MG63 (cell line): ENCODE data around the gene AGAP3. TPM values are rescaled to one million over a fixed set of nuclear protein-coding genes. Genes with fewer than 3 reads are reported as not detected.

Experiments
- DNase-seq: peaks from one replicate; pipeline ENCODE4 v3.0.0-alpha.2; 2020
- H3K27me3 ChIP-seq: fragments of 250-450 bp; sonication (Bioruptor Pico); 2 replicates; pipeline ENCODE4 v1.5.1; 2020; ENCODE audit warnings: mild to moderate bottlenecking, moderate library complexity
- H3K36me3 ChIP-seq: fragments of 250-450 bp; sonication (Bioruptor Pico); 2 replicates; pipeline ENCODE4 v1.5.1; 2020; ENCODE audit warnings: mild to moderate bottlenecking, moderate library complexity
- H3K4me3 ChIP-seq: fragments of 250-450 bp; sonication (Bioruptor Pico); 2 replicates; pipeline ENCODE4 v1.5.1; 2020; ENCODE audit warnings: mild to moderate bottlenecking, moderate library complexity
- H3K9me3 ChIP-seq: fragments of 250-450 bp; sonication (Bioruptor Pico); 2 replicates; pipeline ENCODE4 v1.5.1; 2020; ENCODE audit warnings: mild to moderate bottlenecking, moderate library complexity
- total RNA-seq: library from RNA; depleted of rRNA; stranded (reverse); fragments of >200 nt; shearing (Covaris generic); gene quantifications from 2 replicates; pipeline ENCODE4 v1.2.3, GENCODE V29; 2014; ENCODE audit warnings: low replicate concordance

The AGAP3 gene
- total RNA-seq, 1 experiment from 2014 or later: 35.1 TPM

DNA sequence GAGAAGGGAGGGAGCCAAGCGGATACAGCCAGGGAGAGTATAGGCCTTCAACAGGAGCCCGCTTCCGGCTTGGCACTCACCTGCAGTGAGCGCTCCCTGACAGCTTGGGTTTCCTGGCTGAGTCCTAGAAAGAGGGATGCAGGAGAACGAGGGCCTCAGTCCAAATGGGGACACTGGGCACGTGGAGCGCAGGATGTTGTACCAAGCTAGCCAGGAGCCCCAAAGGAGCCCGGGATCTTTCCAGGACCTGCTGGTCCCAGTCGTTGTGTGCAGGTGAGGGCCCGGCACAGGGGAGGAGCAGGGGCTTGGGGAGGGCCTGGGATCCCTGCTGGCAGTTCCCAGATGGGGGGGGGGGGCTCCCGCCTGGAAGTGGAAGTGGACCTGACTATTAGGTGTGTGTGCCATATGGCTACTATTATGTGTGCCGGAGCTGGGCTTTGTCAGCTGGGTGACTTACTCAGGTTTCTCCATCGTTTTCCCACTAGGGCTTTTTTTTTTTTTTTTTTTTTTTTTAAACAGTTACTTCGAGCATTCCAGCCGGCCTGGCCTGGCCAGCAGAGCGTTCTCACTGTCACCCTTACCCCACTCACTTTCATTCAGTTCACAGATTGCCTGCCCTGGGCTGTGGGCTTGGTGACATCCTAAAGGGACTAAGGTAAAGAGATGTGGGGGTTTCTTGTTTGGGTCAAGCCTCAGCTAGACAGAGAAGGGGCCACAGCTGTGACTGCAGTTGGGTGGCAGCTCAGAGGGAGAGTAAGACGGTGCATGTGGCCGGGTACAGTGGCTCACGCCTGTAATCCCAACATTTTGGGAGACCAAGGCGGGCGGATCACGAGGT is 3.8 kb downstream of the AGAP3 start:
- Histone ChIP-seq H3K27me3 (no peaks in the 10 kb centered on the region), H3K4me3 (no peak overlapping the region), H3K9me3 (no peaks in the 10 kb centered on the region), H3K36me3 (peaks cover 8% of the 10 kb centered on the region)
- DNase-seq: no peak

DNA sequence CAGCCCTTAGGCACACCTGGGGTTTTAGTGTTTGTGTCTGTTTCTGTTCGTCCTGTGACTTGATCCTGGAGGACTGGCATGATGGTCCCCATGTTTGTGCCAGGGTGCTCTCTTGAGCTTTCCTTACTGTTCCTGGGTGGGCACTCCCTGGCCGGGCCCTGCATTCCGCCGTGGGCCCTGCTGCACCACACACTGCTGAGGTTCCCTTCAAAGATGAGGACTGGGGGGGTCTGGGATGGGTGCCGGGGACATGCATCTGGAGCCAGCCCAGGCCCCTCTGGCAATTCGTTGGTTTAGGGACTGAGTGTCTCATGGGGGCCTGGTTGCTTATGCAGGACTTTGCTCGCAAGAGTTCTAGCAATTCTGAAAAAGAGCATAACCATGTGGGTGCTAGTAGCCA is 4.7 kb downstream of the AGAP3 start:
- Histone ChIP-seq H3K9me3 (no peaks in the 10 kb centered on the region), H3K4me3 (no peak overlapping the region)

DNA sequence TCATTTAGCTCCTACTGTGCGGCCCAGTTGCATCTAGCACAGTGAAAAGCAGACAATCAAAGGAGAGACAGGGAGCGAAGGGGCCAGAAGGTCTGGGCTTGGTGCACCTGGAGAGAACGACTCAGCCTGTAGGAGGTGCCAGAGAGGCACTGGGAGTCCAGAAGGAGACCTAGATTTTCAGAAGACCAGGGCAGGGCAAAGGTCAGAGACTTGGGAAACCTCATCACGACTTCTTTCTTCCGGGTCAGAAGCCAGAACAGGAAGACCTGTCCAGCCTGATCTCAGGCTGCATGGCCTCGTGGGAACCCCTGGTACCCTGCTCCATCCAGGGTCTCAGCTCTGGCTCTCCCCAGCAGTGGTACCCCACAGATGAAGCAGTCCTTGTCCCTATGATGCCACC is 5.2 kb downstream of the AGAP3 start:
- DNase-seq: no peak
- Histone ChIP-seq H3K4me3 (no peak overlapping the region), H3K9me3 (no peaks in the 10 kb centered on the region), H3K27me3 (no peaks in the 10 kb centered on the region), H3K36me3 (peaks cover 8% of the 10 kb centered on the region)

More for the DNA sequence above, 4.7 kb downstream of the AGAP3 start:
- H3K36me3 ChIP-seq: peaks cover 8% of the 10 kb centered on the region
- no peak for DNase-seq
- no peaks in the 10 kb centered on the region for H3K27me3 ChIP-seq

DNA sequence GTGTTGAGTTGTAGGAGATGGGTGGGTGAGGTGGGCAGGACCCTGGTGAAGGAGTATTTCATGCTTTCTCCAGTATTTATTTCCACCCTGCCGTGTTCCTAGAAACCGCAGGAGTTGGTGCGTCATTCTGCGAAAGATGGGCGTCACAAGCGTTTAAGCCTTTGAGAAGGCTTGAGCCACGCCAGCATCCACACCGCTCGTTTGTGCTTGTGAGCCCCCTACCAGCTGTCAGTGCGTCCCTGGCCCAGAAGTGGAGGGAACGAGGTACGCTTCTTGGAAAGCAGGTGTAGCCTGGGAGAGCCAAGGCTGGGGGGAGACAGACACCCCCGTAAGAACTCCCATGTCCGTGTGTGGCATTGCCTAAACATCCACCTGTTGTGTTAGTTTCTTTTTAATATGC is 5.7 kb downstream of the AGAP3 start:
- Histone ChIP-seq H3K9me3 (no peaks in the 10 kb centered on the region), H3K4me3 (no peak overlapping the region), H3K36me3 (peaks cover 8% of the 10 kb centered on the region), H3K27me3 (no peaks in the 10 kb centered on the region)
- no peak for DNase-seq

DNA sequence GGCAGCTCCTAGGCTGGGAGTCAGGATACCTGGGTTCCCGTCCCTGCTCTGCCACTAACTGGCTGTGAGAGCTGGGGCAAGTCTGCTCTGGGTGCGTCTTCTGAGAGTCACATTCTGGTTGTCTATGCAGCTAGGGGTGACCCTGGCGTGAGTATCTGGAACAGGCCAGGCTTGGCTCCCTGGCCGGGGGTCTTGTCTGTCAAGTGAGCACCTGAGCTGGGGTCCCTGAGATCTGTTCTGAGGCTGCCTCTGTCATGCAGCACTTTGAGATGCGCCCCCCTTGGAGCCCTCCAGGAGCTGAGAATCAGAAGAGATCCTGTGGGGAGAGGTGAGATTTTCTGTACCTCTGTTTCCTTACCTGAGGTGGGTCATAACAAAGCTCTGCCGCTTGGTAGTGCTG is 7.5 kb downstream of the AGAP3 start:
- H3K9me3 ChIP-seq: no peaks in the 10 kb centered on the region
- no peak for DNase-seq
- H3K27me3 ChIP-seq: no peaks in the 10 kb centered on the region
- no peak overlapping the region for H3K4me3 ChIP-seq
- peaks cover 6% of the 10 kb centered on the region for H3K36me3 ChIP-seq

DNA sequence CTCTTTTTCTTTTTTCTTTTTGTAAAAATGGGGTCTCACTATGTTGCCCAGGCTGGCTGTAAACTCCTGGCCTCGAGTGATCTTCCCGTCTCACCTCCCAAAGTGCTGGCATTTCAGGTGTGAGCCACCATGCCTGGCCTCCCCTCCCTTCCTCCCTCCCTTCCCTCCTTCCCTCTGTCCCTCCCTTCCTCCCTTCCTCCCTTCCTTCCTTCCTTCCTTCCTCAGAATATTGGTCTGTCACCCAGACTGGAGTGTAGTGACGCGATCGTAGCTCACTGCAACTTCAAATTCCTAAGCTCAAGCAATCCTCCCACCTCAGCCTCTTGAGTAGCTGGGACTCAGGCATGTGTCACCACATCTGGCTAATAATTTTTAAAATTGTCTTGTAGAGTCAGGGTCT is 8.4 kb downstream of the AGAP3 start:
- Histone ChIP-seq H3K36me3 (peaks cover under 1% of the 10 kb centered on the region; the same call in 1 of the 2 replicates), H3K27me3 (no peaks in the 10 kb centered on the region), H3K4me3 (no peak overlapping the region), H3K9me3 (no peaks in the 10 kb centered on the region)
- DNase-seq: no peak

DNA sequence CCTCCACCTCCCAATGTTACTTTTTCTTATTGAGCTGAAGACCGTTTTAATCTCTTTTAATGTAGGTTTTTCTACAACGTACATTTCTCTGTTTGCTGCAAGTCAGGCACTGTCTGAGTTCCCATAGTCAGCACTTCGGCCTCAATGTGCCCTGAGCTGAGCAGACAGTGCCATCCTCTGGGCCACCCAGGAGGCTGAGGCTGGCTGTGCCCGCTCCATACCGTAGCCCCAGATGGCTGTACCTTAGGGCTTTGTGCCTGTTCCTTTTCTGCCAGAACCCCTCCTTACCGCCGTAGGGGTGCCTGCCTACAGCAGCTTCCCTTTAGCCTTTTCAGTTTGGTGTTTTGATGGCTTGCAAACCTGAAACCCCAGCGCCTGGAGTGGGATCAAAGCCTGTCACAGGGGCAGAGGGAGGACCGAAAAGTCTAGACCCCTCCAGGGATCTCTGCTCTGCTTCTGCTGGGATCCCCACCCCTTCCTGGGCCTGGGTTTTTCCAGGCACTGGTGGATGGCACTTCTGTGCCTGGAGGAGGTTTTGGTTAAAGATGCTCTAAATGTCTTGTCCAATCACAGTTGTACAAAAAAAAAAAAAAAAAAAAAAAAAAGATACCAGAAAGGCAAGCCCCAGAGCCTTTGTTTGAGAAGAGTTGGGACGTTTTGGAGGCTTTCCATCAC is 9.0 kb downstream of the AGAP3 start:
- no peak for DNase-seq
- no peaks in the 10 kb centered on the region; the same call in 1 of the 2 replicates for H3K36me3 ChIP-seq
- H3K9me3 ChIP-seq: no peaks in the 10 kb centered on the region
- H3K4me3 ChIP-seq: no peak overlapping the region
- H3K27me3 ChIP-seq: no peaks in the 10 kb centered on the region

DNA sequence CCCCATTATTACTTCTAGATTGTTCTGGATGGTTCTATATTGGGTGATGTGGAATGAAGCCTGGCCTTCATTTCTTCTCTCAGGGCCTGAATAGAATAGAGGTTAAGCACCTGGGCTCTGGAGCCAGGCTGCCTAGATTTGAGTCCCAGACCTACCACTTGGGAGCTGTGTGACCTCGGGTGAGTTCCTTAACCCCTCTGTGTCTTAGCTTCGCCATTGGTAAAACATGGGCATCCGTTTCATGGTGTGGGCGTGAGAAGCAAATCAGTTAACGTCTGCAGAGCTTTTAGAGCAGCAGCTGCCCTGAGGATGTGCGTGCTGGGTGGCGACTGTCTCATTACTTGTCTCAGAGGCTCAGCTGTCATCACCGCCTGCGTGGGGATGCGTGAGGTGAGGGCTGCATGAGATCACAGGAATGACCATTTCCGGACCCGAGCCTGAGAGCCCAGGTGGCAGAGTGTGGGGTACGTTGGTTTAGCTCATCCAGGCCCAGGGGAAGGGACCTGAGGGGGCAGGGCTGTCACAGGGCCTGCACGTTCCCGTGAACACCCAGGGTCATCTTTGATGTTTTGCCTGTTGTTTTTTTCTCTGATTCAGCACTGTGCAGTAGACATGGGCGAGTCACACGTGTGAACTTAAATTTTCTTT is 9.7 kb downstream of the AGAP3 start:
- DNase-seq: no peak
- no peak overlapping the region for H3K4me3 ChIP-seq

DNA sequence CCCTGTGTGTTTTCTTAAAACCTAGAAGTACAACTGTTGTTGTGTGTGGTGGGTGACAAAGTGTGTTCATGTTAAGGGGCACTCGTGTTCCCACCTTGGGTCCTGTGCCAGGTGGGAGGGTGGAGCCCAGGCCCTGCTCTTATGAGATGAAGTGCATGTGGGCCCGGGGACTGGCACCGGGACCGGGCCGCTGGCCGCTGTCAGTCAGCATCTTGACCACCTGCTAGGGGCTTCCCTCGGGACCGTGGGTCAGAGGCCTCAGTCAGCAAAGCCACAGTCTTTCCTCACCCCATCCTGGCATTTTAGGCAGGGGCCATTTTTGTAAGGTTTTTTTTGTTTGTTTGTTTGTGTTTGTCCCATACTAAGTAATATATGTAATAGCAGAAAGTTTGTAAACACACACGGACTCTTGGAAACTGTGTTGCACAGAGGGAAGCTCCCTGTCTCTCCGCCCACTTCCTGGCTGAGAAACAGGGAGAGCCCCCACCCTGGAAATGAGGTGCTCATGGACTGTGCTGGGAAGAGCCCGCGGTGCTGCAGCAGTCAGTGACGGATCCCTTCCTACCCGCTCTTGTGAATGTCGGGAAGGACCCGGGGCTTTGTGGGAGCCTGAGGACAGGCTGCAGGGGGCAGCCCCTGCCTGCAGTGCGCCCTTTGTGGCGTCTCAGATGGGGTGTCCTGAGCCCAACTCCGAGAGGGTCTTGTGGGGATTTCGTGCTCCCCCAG is 13.4 kb downstream of the AGAP3 start:
- H3K27me3 ChIP-seq: no peaks in the 10 kb centered on the region
- H3K4me3 ChIP-seq: no peak overlapping the region
- DNase-seq: no peak
- no peaks in the 10 kb centered on the region for H3K9me3 ChIP-seq
- no peaks in the 10 kb centered on the region; the same call in 1 of the 2 replicates for H3K36me3 ChIP-seq

More for the DNA sequence above, 9.7 kb downstream of the AGAP3 start:
- H3K27me3 ChIP-seq: no peaks in the 10 kb centered on the region
- no peaks in the 10 kb centered on the region; the same call in 1 of the 2 replicates for H3K36me3 ChIP-seq
- H3K9me3 ChIP-seq: no peaks in the 10 kb centered on the region

DNA sequence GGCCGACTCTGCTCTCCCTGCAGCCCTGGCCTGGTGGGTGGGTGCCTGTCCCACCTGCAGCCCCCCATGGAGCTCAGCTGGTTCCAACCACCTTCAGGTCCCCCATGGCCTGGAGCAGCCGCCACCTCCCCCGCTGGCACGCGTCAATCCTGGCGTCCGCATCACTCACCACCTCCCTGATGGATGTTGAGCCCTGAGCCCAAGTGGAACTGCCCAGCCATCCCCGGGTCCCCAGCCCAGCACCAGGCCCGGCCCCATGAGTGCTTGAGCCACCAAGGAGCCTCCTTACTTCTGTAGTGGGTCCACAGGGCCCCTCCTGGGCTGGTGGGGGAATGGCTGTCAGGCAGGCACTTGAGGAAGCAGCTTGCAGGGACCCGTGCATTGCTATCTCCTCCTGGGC is 14.6 kb downstream of the AGAP3 start:
- Histone ChIP-seq H3K9me3 (no peaks in the 10 kb centered on the region), H3K4me3 (no peak overlapping the region), H3K27me3 (no peaks in the 10 kb centered on the region), H3K36me3 (no peaks in the 10 kb centered on the region; the same call in 1 of the 2 replicates)
- no peak for DNase-seq

DNA sequence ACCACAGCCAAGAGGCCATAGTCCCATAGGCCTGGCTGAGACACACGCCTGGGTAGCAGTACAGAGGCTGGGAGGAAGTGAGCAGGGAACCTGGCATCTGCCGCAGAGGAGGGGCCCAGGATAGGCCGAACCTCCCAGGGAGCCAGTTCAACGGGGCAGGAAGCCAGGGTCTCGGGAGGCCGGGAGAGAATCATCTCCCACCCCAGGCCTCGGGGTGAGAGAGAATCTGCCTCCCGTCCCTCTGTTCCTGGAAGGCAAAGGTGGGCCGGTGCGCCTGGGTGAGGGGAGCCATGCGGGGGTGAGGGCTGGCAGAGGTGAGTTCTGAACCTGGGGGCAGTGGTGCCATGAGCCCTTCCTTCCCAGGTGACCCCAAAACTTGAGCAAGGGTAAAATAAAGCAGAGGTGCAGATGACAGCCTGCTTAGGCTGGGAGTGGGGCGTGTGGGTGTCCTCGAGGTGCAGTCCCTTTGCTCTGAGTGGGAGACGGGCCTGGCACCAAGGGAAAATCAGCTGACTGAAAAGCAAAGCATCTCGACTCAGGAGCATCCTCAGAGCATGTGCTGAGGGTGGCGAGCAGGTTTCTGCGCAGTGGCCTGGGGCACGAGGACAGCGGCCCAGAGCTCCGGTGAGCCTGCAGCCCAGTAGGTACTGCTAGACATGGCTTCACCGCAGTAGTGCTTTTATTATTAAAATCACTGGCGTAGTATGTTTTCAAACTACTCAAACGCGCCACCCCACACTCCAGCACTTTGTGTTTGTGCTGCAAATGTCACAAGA is 15.5 kb downstream of the AGAP3 start:
- no peaks in the 10 kb centered on the region for H3K27me3 ChIP-seq
- DNase-seq: no peak
- no peaks in the 10 kb centered on the region; the same call in 1 of the 2 replicates for H3K36me3 ChIP-seq
- H3K9me3 ChIP-seq: no peaks in the 10 kb centered on the region
- H3K4me3 ChIP-seq: no peak overlapping the region

DNA sequence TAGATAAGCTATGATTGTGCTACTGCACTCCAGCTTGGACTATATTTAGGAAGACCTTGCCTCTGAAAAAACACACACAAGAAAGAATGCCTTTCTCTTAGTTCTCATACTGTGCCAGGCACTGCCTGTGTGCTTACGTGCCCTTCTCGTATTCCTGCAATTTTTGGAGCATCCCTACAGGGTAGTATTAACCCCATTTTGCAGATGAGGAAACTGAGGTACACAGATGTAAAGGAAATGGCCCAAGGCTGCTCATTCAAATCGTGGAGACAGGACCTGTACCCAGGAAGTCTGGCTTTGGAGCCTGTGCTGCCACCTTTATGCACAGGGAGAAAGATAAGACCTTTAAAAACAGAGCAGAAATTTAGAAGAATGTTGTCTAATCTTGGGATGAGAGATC is 16.7 kb downstream of the AGAP3 start:
- Histone ChIP-seq H3K27me3 (no peaks in the 10 kb centered on the region), H3K36me3 (no peaks in the 10 kb centered on the region; the same call in 1 of the 2 replicates), H3K4me3 (no peak overlapping the region), H3K9me3 (no peaks in the 10 kb centered on the region)
- no peak for DNase-seq

DNA sequence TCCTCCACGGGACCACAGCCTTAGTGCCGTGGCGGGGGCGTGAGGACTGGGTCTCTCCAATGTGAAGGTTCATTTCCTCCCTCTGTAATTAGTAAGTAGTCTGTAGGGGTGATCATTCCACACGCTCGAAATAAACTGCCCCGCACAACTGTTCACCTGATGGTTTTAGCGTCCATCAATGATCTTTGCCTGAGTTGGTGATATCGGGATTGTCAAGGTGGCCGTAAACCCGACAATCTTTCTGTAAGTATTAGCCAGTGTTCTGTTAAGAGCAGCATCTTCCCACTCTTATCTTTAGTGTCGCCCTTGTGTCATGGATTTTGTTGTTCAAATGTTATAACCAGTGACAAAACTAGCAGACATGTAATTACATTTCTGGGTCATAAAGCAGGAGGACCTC is 17.7 kb downstream of the AGAP3 start:
- Histone ChIP-seq H3K27me3 (no peaks in the 10 kb centered on the region), H3K36me3 (no peaks in the 10 kb centered on the region), H3K9me3 (no peaks in the 10 kb centered on the region), H3K4me3 (no peak overlapping the region)
- DNase-seq: no peak

DNA sequence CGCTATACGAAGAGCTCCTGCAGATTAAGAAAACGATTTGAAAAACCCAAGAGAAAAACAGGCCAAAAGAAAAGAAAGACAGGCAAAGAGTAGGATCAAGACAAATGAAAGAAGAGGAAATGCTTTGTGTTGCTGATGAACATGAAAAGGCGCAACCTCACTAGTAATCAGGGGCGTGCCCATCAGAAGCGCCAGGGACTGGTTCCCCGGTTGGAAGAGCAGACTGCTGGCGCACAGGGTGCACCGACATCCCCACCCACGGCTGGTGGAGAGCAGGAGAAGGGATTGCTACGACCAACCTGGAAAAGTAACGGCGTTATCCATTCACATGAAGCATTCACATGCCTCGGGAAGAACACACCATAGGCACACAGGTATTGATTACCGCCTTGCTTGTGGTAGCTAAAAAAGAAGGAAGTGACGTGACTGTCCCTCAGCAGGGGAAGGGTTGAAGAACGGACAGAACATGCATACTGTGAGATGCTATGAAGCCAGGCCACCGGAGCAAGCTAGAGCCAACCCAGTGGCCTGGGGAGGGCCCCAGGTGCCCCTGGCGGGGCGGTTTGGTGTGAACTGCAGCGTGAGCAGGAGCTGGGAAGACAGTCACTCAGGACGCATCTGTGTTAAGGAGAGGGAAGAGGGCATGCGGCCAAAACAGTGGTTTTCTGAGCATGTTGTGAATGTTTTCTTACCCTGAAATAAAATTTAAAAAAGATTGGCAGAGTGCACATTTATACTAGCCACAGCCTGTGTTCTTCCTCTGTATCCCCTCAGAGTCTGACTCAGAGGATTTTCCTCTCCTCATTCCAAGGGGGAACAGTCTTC is 18.3 kb downstream of the AGAP3 start:
- no peaks in the 10 kb centered on the region for H3K27me3 ChIP-seq
- no peaks in the 10 kb centered on the region for H3K9me3 ChIP-seq
- no peak overlapping the region for H3K4me3 ChIP-seq
- H3K36me3 ChIP-seq: no peaks in the 10 kb centered on the region
- DNase-seq: peak; percentile 66

DNA sequence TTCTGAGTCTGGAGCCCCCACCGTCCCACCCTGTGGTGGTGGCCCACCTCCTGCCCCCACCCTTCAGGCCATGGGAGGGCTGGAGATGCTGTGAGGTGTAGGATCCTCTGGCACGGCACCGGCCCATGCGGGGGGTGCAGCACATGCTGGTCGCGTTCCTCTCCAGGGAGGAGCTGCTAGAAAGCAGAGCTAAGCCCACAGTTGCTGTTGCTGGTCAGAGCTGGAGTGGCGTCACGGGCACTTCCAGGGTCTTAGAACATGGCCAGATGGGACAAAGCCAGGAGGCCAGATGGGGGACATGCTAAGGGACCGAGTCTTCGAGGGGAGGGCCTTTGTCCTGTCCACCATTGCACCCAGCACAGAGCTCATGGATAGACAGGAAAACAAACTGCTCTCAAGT is 21.6 kb downstream of the AGAP3 start:
- Histone ChIP-seq H3K27me3 (no peaks in the 10 kb centered on the region), H3K9me3 (no peaks in the 10 kb centered on the region), H3K36me3 (no peaks in the 10 kb centered on the region), H3K4me3 (no peak overlapping the region)
- no peak for DNase-seq
